ENCODE data around the gene TSBP1.

DNA sequence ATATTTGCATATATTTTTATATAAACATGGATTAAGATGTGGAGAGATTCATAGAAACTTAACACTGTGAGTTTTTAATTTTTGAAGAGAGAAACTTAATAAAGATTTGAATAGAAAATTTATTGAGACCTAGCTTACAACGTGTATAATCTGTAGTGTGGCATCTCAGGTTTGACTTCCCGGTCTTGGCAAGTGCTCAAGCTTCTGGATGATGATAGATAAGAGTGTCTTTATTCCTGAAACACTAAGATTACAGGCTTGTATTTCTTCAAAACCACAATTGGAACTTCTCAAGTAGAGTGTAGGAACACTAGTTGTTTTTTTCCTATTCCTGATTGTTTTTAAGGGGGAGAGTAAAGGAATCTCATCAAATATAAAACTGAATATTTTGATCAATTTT lies 83.3 kb downstream of the TSBP1 start:
- TF ChIP-seq ZNF274 (IDR thresholded peaks at IDR 0.05; ENCODE audit: low read depth, low read length) (no peak), YY1 (IDR thresholded peaks at IDR 0.05; ENCODE audit: insufficient read depth, insufficient read length) (no peak), SUZ12 (IDR thresholded peaks at IDR 0.05; ENCODE audit: extremely low read depth, insufficient read depth, insufficient read length) (no peak)

All from NT2/D1 (cell line).